Raji (cell line): ENCODE results near the gene REEP1.

Source experiments
- POLR2A ChIP-seq: IDR thresholded peaks from 2 replicates; pipeline ENCODE4 v1.6.1; 2011; ENCODE audit warnings: low read depth, low read length, control low read depth; ENCODE audit not compliant: insufficient read depth

Gene REEP1

GRCh38 chr2:86298411-86299390 lies 38.7 kb downstream of the REEP1 start:
- TF ChIP-seq POLR2A = no peak

- no peak for TF ChIP-seq POLR2A
Observed at GRCh38 chr2:86297382-86298147, 39.9 kb downstream of the REEP1 start.

DNA sequence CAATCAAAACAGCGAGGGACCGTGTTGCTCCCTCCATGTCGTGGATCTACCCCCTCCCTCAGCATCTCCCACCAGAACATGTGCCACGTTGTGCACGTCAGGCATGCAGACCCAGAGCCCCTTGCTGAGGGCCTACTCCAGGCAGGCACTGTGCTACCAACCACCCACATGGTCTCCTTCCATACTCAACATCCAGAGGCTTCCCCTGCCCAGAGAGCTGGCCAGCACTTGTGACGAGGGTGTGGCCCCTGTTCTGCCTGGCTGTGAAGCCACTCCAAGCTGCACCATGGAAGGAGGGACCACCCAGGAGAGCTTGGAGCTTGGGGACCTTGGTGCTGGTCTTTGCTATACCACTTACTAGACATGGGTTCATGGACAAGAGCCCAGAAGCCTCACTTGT lies 40.5 kb downstream of the REEP1 start:
- TF ChIP-seq POLR2A = no peak

DNA sequence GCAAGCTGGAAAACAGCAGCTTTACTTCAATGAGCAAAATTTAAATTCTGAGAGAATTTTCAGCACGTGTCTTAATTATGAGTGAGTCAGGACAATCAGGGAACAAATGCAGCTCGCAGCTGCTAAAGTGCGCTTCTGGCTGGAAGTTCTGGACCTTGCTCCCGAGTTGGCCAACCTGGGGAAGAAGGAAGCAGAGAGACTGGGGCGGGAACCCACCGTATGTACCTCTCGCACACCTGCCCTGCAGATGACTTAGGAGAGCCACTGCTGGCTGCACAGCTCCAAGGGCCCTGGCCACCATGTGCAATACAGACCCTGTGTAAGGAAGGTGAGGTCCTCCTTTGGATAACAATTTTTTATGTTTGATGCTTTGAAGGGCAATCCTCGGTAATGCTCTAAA lies 42.4 kb downstream of the REEP1 start:
- TF ChIP-seq POLR2A = no peak

DNA sequence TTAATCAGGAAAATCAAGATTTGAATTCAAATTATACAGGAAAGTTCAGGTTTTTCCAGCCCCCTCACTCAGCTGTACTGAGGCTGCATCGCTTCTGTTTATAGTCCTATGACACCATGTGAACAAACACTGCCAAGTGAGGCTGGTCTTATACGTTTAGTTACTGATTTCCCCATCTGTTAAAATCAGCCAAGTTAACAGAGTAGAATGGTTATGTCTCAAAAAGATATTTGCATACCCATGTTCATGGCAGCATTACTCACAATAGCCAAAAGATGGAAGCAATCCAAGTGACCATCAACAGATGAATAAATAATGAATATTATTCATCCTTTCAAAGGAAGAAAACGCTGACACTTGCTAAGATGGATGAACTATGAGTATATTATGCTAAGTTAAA lies 43.8 kb downstream of the REEP1 start:
- no peak for TF ChIP-seq POLR2A

DNA sequence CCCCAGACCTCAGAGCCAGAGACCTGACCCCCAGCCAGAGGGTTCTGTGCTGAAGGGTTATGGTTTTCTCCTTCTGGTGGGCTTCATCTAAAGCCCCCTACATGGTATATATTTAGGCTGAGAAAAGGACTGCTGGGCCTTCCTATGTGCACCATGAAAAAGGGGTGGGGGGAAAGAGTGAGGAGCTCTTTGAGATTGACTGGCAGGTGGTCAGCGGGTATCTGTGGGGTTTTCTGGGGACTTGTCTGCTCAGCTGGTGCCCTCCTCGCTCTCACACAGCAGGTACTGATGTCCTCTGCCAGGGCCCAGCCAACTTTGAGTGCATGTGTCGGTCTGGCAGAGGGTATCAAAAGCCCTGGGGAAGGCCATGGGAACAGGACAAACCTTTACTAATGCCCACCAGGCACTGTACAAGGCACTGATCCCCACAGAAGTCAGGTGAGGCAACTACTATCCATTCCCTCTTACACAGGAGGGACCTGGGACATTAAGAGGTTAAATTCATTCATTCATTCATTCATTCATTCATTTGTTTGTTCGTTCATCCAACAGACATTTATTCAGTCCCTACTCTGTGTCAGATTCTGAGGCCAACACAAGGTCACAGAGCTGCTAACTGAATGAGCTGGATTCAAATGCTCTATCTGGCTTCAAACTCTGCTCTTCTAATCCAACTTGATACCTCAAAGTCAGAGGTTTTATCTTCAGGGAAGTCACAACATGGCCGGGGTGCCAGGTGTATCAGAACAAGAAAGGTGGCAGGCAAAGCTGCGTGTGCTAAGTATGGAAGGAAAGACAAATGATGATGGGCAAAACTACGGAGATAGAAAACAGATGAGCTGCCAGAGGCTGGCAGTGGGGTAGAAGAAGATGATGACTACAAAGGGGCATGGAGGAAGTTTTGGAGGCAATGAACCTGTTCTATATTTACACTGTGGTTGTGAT lies 44.6 kb downstream of the REEP1 start:
- no peak for TF ChIP-seq POLR2A

DNA sequence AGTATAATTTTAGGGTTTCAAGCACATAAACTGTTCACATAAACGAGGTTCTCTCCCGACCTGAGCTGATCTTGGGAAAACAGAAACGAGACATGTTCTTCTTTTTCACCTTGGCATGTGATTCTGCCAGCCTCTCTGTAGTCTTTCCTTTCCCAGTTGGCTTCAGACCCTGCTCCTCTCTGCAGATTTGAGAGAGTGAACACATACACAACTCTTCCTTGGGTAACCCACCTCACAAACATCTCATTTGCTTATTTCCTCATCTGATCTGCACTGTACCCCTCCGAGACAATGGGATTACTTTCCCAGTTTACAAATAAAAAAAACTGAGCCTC lies 46.1 kb downstream of the REEP1 start:
- TF ChIP-seq POLR2A = no peak

GRCh38 chr2:86290596-86291327 lies 46.7 kb downstream of the REEP1 start:
- TF ChIP-seq POLR2A = no peak

DNA sequence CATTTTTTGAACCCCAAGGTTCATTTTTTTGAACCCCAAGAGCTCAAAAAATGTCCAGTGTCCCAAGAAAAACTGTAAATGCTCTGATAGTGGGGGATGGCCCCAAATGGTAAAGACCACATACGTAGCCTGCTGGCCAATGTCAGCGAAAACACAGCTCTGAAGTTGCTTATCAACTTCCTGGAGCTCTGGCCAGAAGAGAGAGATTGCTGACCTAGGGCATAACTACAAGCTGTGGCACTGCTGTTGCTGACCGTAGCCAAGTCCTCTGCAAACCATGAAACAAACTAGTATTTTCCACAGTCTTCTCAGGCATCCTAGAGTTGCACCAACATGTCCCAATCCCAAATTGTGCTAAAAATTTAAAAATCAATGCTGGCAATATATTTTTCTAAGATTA lies 50.9 kb downstream of the REEP1 start:
- no peak for TF ChIP-seq POLR2A

DNA sequence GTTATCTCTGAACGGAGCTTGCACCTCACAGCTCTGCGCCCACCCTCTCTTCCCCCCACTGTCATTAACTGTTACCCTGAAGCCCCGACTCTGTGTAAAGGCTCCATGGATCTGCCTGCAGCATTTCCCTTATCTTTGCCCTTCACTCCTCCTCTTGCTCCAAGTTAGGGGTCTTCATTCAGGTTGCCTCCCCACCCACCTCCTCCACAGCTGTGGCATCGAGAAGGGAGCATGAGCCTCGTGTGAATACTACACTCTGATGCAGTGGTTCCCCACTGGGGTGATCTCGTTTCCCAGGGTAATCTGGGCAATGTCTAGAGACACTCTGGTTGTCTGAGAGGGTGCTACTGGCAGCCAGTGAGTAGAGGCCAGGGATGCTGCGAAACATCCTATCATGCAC lies 51.4 kb downstream of the REEP1 start:
- TF ChIP-seq POLR2A = no peak

GRCh38 chr2:86285571-86285970 lies 51.9 kb downstream of the REEP1 start:
- no peak for TF ChIP-seq POLR2A

DNA sequence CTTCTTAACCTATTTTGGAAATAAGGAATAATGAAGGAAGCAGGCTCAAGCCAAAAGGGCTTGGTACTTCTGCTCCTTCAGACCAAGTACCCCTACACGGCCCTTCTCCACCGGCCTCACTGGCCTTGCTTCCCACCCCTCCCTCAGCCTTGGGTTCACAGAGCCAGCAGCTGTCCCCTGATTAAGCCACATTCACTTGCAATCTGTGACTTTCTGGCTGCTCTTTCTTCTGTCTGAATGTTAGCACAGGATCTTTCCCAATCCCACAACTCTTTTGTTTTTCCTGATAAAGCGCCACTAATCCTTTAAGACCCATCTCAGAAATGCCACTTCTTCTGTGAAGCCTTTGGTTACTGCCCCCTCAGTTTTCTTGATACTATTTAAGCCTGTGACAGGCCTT lies 52.4 kb downstream of the REEP1 start:
- TF ChIP-seq POLR2A = no peak

DNA sequence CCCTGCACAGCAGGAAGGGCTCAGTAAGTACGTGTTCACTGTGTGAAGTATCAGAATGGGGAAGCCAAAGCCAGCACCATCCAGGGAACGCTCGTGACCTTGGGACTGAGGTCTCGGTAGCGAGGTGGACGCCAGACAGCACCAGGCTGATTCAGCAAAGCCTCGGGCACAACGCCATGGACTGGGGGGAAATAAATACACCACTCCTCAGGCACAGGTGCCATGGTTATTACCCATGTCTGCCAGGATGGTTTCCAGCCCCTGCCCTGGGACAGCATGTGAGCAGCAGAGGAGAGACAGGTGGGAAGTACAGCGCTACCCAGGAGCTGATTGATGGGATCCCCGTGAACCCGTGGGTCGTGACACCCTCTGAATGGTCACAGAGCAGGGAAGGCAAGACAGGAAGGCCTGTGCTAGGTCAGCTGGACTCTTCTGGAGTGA lies 53.0 kb downstream of the REEP1 start:
- TF ChIP-seq POLR2A = no peak

DNA sequence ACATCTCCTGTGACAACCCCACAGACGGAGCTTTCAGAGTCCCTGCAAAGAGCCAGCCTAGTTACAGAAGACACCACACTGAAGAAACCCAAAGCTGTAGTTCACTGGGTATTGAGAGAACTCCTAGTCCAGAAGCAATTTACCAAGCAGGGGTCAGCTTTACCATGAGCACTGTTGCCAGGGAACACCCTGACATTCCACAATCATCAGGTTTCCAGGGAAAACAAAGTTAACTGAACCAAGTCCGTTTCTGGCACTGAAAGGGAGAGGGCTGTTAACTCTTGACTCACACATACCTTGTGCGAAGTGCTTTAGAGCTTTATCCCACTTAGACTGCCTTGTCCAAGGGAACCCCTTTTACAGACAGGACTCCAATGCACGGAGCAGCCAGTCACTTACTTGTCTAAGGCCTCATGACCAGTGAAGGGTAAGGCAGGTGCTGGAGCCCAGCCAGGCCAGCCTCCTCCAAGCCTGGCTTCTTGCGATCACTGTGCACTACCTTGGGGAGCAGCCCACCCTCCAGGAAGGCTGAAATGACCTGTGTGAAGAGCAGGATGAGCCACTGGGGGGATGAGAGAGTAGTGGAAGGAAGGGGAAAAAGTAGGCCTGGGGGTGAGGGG lies 53.9 kb downstream of the REEP1 start:
- TF ChIP-seq POLR2A = no peak
